GM21360 (cell line): ENCODE results near the gene HDX.
"Not testable (repeated sequence)": the region's sequence is repeated elsewhere in the genome, so short reads cannot be mapped to it uniquely, and the experiment has no call there.

Source experiments
- ATAC-seq: cut with Tn5 transposase; IDR thresholded peaks from one replicate; pipeline ENCODE4 v1.9.1; 2021; ENCODE audit warnings: mild to moderate bottlenecking, moderate library complexity; ENCODE audit not compliant: unreplicated experiment

The HDX gene

GRCh38 chrX:84340968-84341367 lies 161.3 kb downstream of the HDX start:
- ATAC-seq: no peak

DNA sequence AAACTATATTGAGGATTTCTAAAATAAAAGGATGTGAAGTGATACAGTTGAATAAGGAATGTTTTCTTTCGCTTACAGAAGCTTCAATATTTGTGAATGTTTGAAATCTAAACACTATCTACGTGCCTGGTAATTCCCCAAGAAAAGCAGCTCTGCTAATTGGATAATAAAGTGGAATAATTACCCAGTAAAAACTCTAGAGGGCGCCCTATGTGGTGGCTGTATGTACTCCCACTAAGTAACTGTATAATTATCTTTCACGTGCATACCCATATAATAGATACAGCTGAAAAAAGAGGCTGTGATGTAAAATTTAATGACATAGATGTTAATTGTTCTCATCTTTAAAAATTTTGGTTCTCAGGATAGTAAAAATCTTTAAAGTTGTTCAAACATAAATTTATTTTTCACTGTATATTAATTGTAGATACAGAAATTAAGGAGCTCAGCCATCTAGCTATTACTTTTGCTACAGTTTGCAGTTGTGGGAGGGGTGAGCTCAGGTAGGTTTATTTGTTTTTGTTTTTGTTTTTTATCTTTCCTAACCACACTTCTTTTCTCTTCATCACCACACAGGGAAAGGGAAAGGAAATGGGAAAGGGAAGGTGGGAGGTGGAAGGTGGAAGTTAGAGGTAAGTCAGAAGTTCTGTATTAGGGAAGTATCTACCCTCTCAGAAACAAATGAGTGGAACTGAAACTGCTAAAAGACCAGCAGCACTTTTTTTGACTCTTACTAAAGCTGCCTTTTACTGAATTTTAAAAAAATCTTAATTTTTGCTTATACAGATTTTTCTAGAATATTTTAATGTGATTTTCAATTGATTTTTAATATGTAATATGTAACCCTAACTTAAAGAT lies 162.5 kb downstream of the HDX start:
- ATAC-seq: peak; percentile 86

DNA sequence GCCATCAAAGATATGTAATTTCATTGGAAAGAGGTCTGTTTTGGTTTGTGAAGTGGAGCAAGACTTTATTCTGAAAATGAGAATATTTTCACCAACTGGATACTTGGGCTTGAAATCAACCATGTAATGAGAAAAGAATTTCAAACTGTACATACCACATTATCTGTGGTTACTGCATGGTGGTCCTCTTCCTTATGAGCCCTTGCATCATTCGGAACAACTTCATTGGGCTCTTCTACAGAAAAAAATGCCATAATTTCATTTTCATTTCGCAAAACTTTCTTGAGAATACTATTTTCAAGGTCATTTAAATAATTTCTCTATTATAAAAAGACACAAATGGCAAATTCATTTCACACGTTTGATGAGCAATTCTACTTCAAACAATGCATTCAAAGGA lies 165.6 kb downstream of the HDX start:
- no peak for ATAC-seq

DNA sequence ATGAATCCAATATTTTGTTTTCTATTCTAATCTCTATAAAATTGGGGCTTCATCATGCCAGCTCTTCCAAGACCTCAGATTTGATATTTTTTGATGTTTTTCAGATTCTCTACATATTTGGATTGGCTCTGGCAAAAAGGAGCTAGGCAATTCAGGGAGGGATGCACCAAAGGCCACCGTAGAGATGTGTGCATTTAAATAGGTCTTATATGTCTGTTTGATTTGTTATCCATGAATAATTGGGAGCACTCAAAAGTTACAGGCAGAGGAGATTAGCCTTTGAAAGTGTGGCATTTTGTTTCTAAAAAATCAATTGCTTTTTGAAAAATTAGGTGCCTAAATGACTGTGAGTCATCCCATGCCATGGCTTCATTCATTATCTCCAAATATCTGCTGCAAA lies 167.1 kb downstream of the HDX start:
- no peak for ATAC-seq

DNA sequence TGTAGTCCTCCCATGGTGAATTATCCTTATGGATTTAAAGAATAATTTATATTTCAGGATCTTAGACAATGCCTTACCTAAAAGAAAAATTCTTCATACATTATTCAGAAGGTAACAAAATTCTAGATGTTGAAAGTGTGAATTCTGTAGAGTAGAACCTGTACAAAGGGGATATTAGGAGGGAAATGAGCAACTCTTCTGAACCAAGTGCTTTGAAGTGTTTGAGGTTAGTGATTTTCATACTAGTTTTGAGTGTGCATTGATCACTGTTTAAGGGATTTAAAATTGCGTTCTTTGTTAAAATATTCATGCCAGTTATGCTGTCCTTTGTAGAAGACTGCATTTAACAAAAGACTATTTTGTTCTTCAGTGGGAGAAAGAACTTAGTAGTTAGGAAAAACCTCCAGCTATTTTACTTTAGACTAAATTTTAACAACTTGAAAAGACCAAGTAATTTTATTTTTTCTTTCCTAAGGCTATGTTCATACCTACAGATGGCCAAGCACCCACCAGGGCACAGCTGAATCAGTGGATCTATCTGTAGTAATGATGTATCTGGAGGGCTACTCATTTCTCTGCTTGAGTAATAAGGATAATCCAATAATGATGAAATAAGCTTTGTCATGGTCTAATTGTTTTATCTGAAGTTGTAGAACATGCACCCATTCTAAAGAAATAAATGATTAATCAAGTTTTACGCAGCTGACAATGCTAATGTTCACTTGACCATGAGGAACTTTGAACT lies 180.0 kb downstream of the HDX start:
- no peak for ATAC-seq

DNA sequence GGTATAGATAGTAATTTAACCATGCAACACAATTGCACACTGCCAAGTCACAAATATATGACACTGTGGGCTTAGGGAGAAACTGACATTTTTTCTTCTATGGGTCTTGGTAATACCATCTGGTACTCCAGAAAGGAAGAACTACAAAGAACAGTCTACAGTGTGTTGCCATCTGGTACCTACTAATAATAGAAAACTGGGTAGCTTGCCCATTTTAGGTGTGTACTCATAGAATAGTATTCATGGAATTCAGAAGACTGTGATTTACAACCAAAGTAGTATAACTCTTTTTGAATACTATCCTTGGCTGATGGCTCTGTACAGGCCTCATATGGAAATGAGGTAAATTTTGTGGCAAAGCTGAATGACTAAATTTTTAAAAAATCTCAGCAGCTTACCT lies 181.6 kb downstream of the HDX start:
- no peak for ATAC-seq

- no peak for ATAC-seq
Measured at GRCh38 chrX:84320023-84320422, 182.2 kb downstream of the HDX start.

- no peak for ATAC-seq
Measured at GRCh38 chrX:84318661-84319060, 183.6 kb downstream of the HDX start.

DNA sequence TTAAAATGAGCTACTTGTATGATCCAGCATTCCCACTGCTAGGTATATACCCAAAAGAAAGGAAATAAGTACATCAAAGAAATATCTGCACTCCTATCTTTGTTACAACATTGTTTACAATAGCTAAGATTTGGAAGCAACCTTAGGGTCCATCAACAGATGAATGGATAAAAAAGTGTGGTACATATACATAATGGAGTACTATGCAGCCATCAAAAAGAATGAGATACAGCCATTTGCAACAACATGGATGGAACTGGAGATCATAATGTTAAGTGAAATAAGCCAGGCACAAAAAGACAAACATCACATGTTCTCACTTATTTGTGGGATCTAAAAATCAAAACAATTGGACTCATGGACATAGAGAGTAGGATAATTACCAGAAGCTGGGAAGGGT lies 186.3 kb downstream of the HDX start:
- ATAC-seq: not testable (repeated sequence)
